ENCODE results near the gene ARAP1.
A peak's percentile ranks its signal among the peaks of the same experiment; 100 is the strongest.

ARAP1 gene

GRCh38 chr11:72755713-72756285 is 3.6 kb upstream of the ARAP1 start:
- TF ChIP-seq SPI1 (IDR thresholded peaks at IDR 0.05; ENCODE audit: low read depth, low read length): no peak
- TF ChIP-seq POLR2AphosphoS5 (IDR thresholded peaks at IDR 0.05; ENCODE audit: low read depth, low read length): no peak
- no peak for TF ChIP-seq POU2F2 (IDR thresholded peaks at IDR 0.05; ENCODE audit: low read depth, low read length)
- no peak for TF ChIP-seq PAX5 (IDR thresholded peaks at IDR 0.05; ENCODE audit: insufficient read depth, low read length, severe bottlenecking)
- DNase-seq (ENCODE audit: insufficient read length, low spot score): no peak
- no peak for FAIRE-seq

DNA sequence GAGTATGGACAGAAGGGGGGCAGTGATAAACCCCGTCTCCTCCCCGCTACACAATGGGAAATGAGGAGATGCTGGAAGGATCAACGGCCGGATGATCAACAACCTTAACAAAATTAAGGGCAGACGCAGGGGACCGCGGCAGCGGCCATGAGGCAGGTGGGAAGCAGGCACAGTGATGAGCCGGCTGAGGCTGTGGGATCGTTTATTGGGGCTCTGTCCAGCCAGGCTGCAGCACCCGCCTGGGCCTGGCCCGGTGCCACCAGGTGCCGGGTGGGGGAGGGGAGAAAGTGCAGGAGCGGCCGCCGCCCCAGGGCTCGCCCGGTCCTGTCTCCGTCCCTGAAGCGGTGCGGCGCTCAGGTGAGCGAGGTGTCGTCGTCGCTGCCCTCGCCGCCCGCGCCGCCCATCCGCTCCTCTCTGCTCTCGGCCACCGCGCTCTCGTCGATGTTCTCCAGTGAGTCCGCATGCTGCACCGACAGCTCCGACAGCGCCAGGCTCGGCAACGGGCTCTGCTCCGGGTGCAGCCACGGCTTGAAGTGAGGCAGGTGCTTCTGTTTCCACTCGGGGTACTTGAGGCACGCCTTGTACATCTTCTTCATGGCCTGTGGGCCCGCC is 2.4 kb upstream of the ARAP1 start:
- TF ChIP-seq POU2F2 (IDR thresholded peaks at IDR 0.05; ENCODE audit: low read depth, low read length) (no peak), POLR2A (IDR thresholded peaks at IDR 0.05; ENCODE audit: low read depth, low read length) (no peak), SPI1 (IDR thresholded peaks at IDR 0.05; ENCODE audit: low read depth, low read length) (no peak), PAX5 (IDR thresholded peaks at IDR 0.05; ENCODE audit: insufficient read depth, low read length, severe bottlenecking) (no peak), POLR2AphosphoS5 (IDR thresholded peaks at IDR 0.05; ENCODE audit: low read depth, low read length) (no peak), TAF1 (IDR thresholded peaks at IDR 0.05; ENCODE audit: low read depth, low read length) (no peak)
- DNase-seq (ENCODE audit: insufficient read length, low spot score): no peak
- no peak for FAIRE-seq

DNA sequence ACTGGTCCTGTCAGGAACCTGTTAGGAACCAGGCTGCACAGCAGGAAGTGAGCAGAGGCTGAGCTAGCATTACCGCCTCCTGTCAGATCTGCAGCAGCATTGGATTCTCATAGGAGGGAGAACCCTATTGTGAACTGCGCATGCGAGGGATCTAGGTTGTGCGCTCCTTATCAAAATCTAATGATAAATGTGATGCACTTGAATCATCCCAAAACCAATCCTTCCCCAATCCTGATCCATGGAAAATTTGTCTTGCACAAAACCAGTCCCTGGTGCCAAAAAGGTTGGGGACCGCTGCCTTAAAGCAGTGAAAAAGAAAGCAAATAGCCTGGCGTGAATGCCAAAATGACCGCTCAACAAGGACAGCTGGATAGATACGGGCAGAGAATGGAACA is 1.9 kb upstream of the ARAP1 start:
- no peak for TF ChIP-seq PAX5 (IDR thresholded peaks at IDR 0.05; ENCODE audit: insufficient read depth, low read length, severe bottlenecking)
- no peak for TF ChIP-seq TAF1 (IDR thresholded peaks at IDR 0.05; ENCODE audit: low read depth, low read length)
- no peak for TF ChIP-seq POU2F2 (IDR thresholded peaks at IDR 0.05; ENCODE audit: low read depth, low read length)
- TF ChIP-seq SPI1 (IDR thresholded peaks at IDR 0.05; ENCODE audit: low read depth, low read length): no peak
- TF ChIP-seq POLR2A (IDR thresholded peaks at IDR 0.05; ENCODE audit: low read depth, low read length): no peak
- TF ChIP-seq POLR2AphosphoS5 (IDR thresholded peaks at IDR 0.05; ENCODE audit: low read depth, low read length): no peak
- no peak for FAIRE-seq
- no peak for DNase-seq (ENCODE audit: insufficient read length, low spot score)

GRCh38 chr11:72753341-72754148 is 1.3 kb upstream of the ARAP1 start:
- TF ChIP-seq SPI1 (IDR thresholded peaks at IDR 0.05; ENCODE audit: low read depth, low read length): no peak
- no peak for TF ChIP-seq POLR2A (IDR thresholded peaks at IDR 0.05; ENCODE audit: low read depth, low read length)
- no peak for TF ChIP-seq POLR2AphosphoS5 (IDR thresholded peaks at IDR 0.05; ENCODE audit: low read depth, low read length)
- TF ChIP-seq PAX5 (IDR thresholded peaks at IDR 0.05; ENCODE audit: insufficient read depth, low read length, severe bottlenecking): no peak
- DNase-seq (ENCODE audit: insufficient read length, low spot score) (no peak), FAIRE-seq (no peak)

DNA sequence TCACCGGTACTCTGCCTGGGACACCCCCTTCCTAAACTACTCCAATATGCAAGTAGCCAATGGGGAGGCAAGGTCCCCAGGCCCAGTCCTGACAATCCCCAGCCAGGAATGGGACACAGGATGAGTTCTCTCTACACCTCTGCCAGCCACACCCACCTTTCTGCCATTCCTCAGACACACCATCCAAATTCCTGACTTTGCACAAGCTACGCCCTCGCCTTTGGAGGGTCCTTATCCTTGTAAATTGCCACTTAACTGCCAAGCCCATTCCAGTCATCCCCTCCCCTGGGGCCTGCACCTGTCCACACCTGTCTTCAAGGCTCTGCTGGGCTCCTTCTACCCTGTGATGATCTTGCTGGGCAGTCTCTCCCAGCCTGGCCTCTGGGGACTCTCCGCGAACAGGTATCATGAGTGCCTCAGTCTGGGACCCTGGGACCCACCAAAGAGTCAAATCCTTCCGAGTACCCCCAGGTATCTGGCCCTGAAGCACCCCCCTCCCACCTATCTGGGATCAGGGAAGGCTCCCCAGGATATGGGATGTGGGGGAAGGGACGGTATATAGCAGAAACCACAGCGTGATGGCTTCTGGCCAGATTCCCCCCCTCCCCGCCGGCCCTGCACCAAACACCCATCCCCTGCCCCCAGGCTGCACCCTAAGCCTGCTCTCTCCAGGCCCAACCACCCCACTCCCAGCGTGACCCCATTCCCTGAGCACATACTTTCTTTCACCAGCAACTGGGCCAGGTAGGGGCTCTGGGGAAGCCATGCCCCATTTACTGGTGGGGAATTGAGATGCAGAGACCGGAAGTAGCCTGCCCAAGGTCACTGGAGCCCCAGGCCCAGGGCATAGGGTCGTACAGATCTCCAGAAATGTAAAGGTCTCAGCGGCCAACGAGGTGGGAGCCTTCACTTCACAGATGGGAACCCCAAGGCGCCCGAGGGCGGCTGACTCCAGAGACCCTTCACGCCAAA is 806 bp downstream of the ARAP1 start:
- no peak for DNase-seq (ENCODE audit: insufficient read length, low spot score)
- peak; percentile 16 for FAIRE-seq
- TF ChIP-seq SPI1 (IDR thresholded peaks at IDR 0.05; ENCODE audit: low read depth, low read length) (no peak), POLR2AphosphoS5 (IDR thresholded peaks at IDR 0.05; ENCODE audit: low read depth, low read length) (no peak), PAX5 (IDR thresholded peaks at IDR 0.05; ENCODE audit: insufficient read depth, low read length, severe bottlenecking) (no peak), TAF1 (IDR thresholded peaks at IDR 0.05; ENCODE audit: low read depth, low read length) (no peak), POU2F2 (IDR thresholded peaks at IDR 0.05; ENCODE audit: low read depth, low read length) (no peak), POLR2A (IDR thresholded peaks at IDR 0.05; ENCODE audit: low read depth, low read length) (no peak)

- no peak for TF ChIP-seq POLR2AphosphoS5 (IDR thresholded peaks at IDR 0.05; ENCODE audit: low read depth, low read length)
- no peak for TF ChIP-seq POU2F2 (IDR thresholded peaks at IDR 0.05; ENCODE audit: low read depth, low read length)
- DNase-seq (ENCODE audit: insufficient read length, low spot score) (no peak), FAIRE-seq (peak; percentile 13)
These were observed 1.6 kb downstream of the ARAP1 start for GRCh38 chr11:72750556-72751115.

DNA sequence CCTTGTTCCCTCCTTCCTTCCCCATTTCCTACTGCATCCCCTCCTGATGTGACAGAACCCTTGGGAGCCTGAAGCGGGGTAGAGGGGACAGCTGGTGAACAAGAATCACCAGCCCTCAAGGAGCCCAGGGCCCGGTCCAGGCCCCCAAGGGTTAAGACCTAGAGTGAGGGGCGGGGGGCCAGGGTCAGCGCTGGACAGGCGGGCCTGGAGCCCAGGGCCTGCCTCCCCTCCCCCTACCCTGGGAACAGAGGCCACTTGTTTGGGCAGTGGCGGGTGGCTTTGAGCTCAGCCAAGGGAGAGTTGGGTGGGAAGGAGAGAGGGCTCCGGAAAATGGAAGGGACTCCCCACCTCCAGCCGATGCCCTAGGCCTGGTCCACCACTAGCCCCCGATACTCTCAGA is 2.1 kb downstream of the ARAP1 start:
- TF ChIP-seq TAF1 (IDR thresholded peaks at IDR 0.05; ENCODE audit: low read depth, low read length) (no peak), POU2F2 (IDR thresholded peaks at IDR 0.05; ENCODE audit: low read depth, low read length) (no peak), PAX5 (IDR thresholded peaks at IDR 0.05; ENCODE audit: insufficient read depth, low read length, severe bottlenecking) (no peak), POLR2A (IDR thresholded peaks at IDR 0.05; ENCODE audit: low read depth, low read length) (no peak), POLR2AphosphoS5 (IDR thresholded peaks at IDR 0.05; ENCODE audit: low read depth, low read length) (no peak), SPI1 (IDR thresholded peaks at IDR 0.05; ENCODE audit: low read depth, low read length) (no peak)
- FAIRE-seq: no peak
- DNase-seq (ENCODE audit: insufficient read length, low spot score): no peak

DNA sequence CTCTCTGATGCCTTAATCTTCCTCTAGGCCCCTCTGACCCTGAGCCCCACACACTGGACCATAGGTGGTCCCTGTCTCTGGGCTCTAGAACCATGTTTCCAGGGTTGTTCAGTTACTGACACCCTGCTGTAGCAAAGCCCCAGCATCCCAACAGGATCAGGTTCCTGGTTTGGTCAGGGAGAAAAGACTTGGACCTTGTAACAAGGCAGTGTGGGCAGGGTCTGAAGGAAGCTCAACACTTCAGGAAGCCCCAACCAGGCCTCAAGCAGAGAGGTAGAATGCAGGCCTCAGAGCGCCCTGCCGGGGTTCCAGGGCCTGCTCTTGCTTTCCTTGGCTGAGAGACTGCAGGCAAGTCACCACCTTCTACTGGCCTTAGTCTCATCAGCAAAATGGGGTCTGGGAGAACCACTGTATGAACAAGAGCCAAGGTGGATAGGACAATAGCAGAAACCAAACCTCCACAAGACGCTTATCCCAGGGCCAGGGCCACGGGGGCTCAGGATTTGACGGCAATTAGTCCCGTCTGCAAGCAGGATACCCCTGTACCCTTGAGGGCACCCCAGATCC is 4.8 kb downstream of the ARAP1 start:
- FAIRE-seq (no peak), DNase-seq (ENCODE audit: insufficient read length, low spot score) (no peak)
- TF ChIP-seq POU2F2 (IDR thresholded peaks at IDR 0.05; ENCODE audit: low read depth, low read length) (no peak), PAX5 (IDR thresholded peaks at IDR 0.05; ENCODE audit: insufficient read depth, low read length, severe bottlenecking) (no peak), POLR2A (IDR thresholded peaks at IDR 0.05; ENCODE audit: low read depth, low read length) (no peak), TAF1 (IDR thresholded peaks at IDR 0.05; ENCODE audit: low read depth, low read length) (no peak), POLR2AphosphoS5 (IDR thresholded peaks at IDR 0.05; ENCODE audit: low read depth, low read length) (no peak), SPI1 (IDR thresholded peaks at IDR 0.05; ENCODE audit: low read depth, low read length) (no peak)
